ENCODE results near the gene LAMB1. TPM values are rescaled to one million over a fixed set of nuclear protein-coding genes. Genes with fewer than 3 reads are reported as not detected.
"Not testable (repeated sequence)": the region's sequence is repeated elsewhere in the genome, so short reads cannot be mapped to it uniquely, and the experiment has no call there.

Gene LAMB1
- total RNA-seq, 2 experiments from 2014 or later = 0.17 TPM; not detected in 1

DNA sequence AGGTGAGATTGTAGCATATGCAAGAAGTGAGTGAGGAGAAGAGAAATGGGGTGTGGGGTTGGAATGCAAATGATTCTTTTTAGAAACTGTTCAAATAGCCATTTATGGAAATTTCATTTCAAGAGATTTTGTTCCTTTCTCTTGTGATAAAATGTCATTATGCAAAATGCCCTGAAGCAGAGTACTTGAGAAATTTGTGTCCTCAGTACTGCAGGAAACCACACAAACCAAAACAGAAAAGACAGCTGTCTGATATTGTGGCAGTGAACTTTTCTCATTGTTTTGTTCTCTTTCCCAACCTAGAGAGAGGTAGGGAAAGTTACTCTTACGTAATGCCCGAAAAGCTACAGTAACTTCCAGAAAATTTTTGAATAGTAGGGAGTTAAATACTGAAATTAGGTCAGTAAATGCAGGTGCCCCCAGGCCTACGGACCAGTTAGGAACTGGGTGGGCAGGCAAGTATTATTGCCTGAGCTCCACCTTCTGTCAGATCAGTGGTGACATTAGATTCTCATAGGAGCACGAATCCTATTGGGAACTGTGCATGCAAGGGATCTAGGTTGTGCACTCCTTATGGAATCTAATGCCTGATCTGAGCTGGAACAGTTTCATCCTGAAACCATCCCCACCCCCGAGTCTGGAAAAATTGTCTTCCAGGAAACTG is 78.0 kb downstream of the LAMB1 start:
- CTCF ChIA-PET (ENCODE audit: unreplicated experiment) = no interaction called here

GRCh38 chr7:107922886-107923285 is 80.1 kb downstream of the LAMB1 start:
- Histone ChIP-seq H3K79me2 (ENCODE audit: insufficient read depth, low read depth, low read length) (no peaks in the 10 kb centered on the region), H4K20me1 (ENCODE audit: insufficient read depth, low read length) (no peaks in the 10 kb centered on the region), H3K36me3 (ENCODE audit: insufficient read depth, low read length) (peaks cover 74% of the 10 kb centered on the region), H2AFZ (ENCODE audit: low read length) (no peak overlapping the region), H3K4me2 (ENCODE audit: low read length) (no peak overlapping the region), H3K4me3 (ENCODE audit: low read depth, low read length, poor library complexity, severe bottlenecking) (no peak overlapping the region), H3K4me1 (ENCODE audit: insufficient read depth, low read length, poor library complexity, severe bottlenecking) (no peaks in the 10 kb centered on the region), H3K9me3 (ENCODE audit: low read length) (no peaks in the 10 kb centered on the region), H3K27ac (ENCODE audit: low read depth, low read length, poor library complexity, severe bottlenecking) (no peak overlapping the region), H3K9me2 (ENCODE audit: insufficient read depth, low read length) (no peaks in the 10 kb centered on the region)
- DNase-seq (ENCODE audit: low spot score) = no peak
- TF ChIP-seq, protein P1, sequence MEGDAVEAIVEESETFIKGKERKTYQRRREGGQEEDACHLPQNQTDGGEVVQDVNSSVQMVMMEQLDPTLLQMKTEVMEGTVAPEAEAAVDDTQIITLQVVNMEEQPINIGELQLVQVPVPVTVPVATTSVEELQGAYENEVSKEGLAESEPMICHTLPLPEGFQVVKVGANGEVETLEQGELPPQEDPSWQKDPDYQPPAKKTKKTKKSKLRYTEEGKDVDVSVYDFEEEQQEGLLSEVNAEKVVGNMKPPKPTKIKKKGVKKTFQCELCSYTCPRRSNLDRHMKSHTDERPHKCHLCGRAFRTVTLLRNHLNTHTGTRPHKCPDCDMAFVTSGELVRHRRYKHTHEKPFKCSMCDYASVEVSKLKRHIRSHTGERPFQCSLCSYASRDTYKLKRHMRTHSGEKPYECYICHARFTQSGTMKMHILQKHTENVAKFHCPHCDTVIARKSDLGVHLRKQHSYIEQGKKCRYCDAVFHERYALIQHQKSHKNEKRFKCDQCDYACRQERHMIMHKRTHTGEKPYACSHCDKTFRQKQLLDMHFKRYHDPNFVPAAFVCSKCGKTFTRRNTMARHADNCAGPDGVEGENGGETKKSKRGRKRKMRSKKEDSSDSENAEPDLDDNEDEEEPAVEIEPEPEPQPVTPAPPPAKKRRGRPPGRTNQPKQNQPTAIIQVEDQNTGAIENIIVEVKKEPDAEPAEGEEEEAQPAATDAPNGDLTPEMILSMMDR (conservative IDR thresholded peaks at IDR 0.05; ENCODE audit: low read length) = no peak
- no peak for TF ChIP-seq EZH2phosphoT487 (IDR thresholded peaks at IDR 0.05; ENCODE audit: borderline replicate concordance, low read depth, low read length)
- BruUV-seq (replicated peaks) = no TSS peak
- POLR2A ChIA-PET = interaction anchor here (0.6 to 1.2 kb wide), 2 partner anchors 29 to 66 kb away, joined by 3 to 7 read pairs; no protein-coding TSS in a partner anchor
- intact Hi-C loops (cut with micrococcal nuclease; ENCODE audit: unreplicated experiment) = no loop called here
- CTCF ChIA-PET (ENCODE audit: unreplicated experiment) = no interaction called here

More for the DNA sequence above, 78.0 kb downstream of the LAMB1 start:
- H3K9me3 ChIP-seq (ENCODE audit: low read length) = no peaks in the 10 kb centered on the region
- no peak overlapping the region for H3K27ac ChIP-seq (ENCODE audit: low read depth, low read length, poor library complexity, severe bottlenecking)
- POLR2A ChIA-PET = interaction anchor here (0.5 kb wide), 1 partner anchor 123 kb away, joined by 3 read pairs; no protein-coding TSS in a partner anchor
- peaks cover 53% of the 10 kb centered on the region for H3K36me3 ChIP-seq (ENCODE audit: insufficient read depth, low read length)
- H3K4me1 ChIP-seq (ENCODE audit: insufficient read depth, low read length, poor library complexity, severe bottlenecking) = no peaks in the 10 kb centered on the region
- no peak overlapping the region for H2AFZ ChIP-seq (ENCODE audit: low read length)
- no TSS peak for BruUV-seq (replicated peaks)
- no peak for DNase-seq (ENCODE audit: low spot score)
- H3K4me3 ChIP-seq (ENCODE audit: low read depth, low read length, poor library complexity, severe bottlenecking) = no peak overlapping the region
- TF ChIP-seq, protein P1 (conservative IDR thresholded peaks at IDR 0.05; ENCODE audit: low read length) = no peak
- TF ChIP-seq EZH2phosphoT487 (IDR thresholded peaks at IDR 0.05; ENCODE audit: borderline replicate concordance, low read depth, low read length) = no peak
- H3K4me2 ChIP-seq (ENCODE audit: low read length) = no peak overlapping the region
- H3K79me2 ChIP-seq (ENCODE audit: insufficient read depth, low read depth, low read length) = no peaks in the 10 kb centered on the region
- no peaks in the 10 kb centered on the region for H3K9me2 ChIP-seq (ENCODE audit: insufficient read depth, low read length)
- no peaks in the 10 kb centered on the region for H4K20me1 ChIP-seq (ENCODE audit: insufficient read depth, low read length)
- intact Hi-C loops (cut with micrococcal nuclease; ENCODE audit: unreplicated experiment) = no loop called here

- H2AFZ ChIP-seq (ENCODE audit: low read length); H3K9me2 ChIP-seq (ENCODE audit: insufficient read depth, low read length); H3K79me2 ChIP-seq (ENCODE audit: insufficient read depth, low read depth, low read length); intact Hi-C loops (cut with micrococcal nuclease; ENCODE audit: unreplicated experiment); H3K4me3 ChIP-seq (ENCODE audit: low read depth, low read length, poor library complexity, severe bottlenecking); CTCF ChIA-PET (ENCODE audit: unreplicated experiment); DNase-seq (ENCODE audit: low spot score); H4K20me1 ChIP-seq (ENCODE audit: insufficient read depth, low read length); H3K9me3 ChIP-seq (ENCODE audit: low read length); H3K27ac ChIP-seq (ENCODE audit: low read depth, low read length, poor library complexity, severe bottlenecking); H3K4me2 ChIP-seq (ENCODE audit: low read length); BruUV-seq (replicated peaks); H3K4me1 ChIP-seq (ENCODE audit: insufficient read depth, low read length, poor library complexity, severe bottlenecking): not testable (repeated sequence)
- peaks cover 80% of the 10 kb centered on the region for H3K36me3 ChIP-seq (ENCODE audit: insufficient read depth, low read length)
- POLR2A ChIA-PET = interaction anchor here (0.7 kb wide), 1 partner anchor 8 kb away, joined by 4 read pairs; no protein-coding TSS in a partner anchor
Observed at GRCh38 chr7:107921826-107922225, 81.1 kb downstream of the LAMB1 start.
